ENCODE measurements around the gene ZFAND3. TPM values are rescaled to one million over a fixed set of nuclear protein-coding genes. Genes with fewer than 3 reads are reported as not detected.
A peak's percentile ranks its signal among the peaks of the same experiment; 100 is the strongest.

Gene ZFAND3
- total and polyA plus RNA-seq, 2 of the 4 experiments (the other 2 are of a cell fraction): 10.9 to 26.7 TPM

GRCh38 chr6:38078671-38079070 is 259.1 kb downstream of the ZFAND3 start:
- no peak for TF ChIP-seq POLR2A (IDR thresholded peaks at IDR 0.05; ENCODE audit: low read depth, low read length)
- TF ChIP-seq MAFK (IDR thresholded peaks at IDR 0.05; ENCODE audit: low read depth, low read length): no peak
- TF ChIP-seq CHD1 (IDR thresholded peaks at IDR 0.05; ENCODE audit: low read depth, low read length): no peak
- no peak for TF ChIP-seq RAD21 (IDR thresholded peaks at IDR 0.05; ENCODE audit: low read length)
- TF ChIP-seq CTCF (conservative IDR thresholded peaks at IDR 0.05; ENCODE audit: low read depth, low read length): no peak
- TF ChIP-seq RFX5 (IDR thresholded peaks at IDR 0.05; ENCODE audit: low read depth, low read length): no peak
- TF ChIP-seq FOS (IDR thresholded peaks at IDR 0.05; ENCODE audit: low read depth, low read length): no peak
- TF ChIP-seq CEBPB (IDR thresholded peaks at IDR 0.05; ENCODE audit: low read depth, low read length): no peak
- no peak for TF ChIP-seq MXI1 (IDR thresholded peaks at IDR 0.05; ENCODE audit: borderline replicate concordance, low read depth, low read length)
- TF ChIP-seq RCOR1 (IDR thresholded peaks at IDR 0.05; ENCODE audit: insufficient replicate concordance, low read length): no peak
- TF ChIP-seq SMC3 (IDR thresholded peaks at IDR 0.05; ENCODE audit: low read depth, low read length): no peak
- no peak for TF ChIP-seq BHLHE40 (IDR thresholded peaks at IDR 0.05; ENCODE audit: low read depth, low read length)
- TF ChIP-seq, protein P1, sequence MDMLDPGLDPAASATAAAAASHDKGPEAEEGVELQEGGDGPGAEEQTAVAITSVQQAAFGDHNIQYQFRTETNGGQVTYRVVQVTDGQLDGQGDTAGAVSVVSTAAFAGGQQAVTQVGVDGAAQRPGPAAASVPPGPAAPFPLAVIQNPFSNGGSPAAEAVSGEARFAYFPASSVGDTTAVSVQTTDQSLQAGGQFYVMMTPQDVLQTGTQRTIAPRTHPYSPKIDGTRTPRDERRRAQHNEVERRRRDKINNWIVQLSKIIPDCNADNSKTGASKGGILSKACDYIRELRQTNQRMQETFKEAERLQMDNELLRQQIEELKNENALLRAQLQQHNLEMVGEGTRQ (IDR thresholded peaks at IDR 0.05; ENCODE audit: low read depth, low read length): no peak
- TF ChIP-seq NFE2L2 (IDR thresholded peaks at IDR 0.05; ENCODE audit: low read depth, low read length): no peak
- TF ChIP-seq MAZ (IDR thresholded peaks at IDR 0.05; ENCODE audit: borderline replicate concordance, low read depth, low read length): no peak
- TF ChIP-seq, protein P2, sequence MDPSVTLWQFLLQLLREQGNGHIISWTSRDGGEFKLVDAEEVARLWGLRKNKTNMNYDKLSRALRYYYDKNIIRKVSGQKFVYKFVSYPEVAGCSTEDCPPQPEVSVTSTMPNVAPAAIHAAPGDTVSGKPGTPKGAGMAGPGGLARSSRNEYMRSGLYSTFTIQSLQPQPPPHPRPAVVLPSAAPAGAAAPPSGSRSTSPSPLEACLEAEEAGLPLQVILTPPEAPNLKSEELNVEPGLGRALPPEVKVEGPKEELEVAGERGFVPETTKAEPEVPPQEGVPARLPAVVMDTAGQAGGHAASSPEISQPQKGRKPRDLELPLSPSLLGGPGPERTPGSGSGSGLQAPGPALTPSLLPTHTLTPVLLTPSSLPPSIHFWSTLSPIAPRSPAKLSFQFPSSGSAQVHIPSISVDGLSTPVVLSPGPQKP (IDR thresholded peaks at IDR 0.05; ENCODE audit: borderline replicate concordance, low read depth, low read length): no peak
- peaks cover 5% of the 10 kb centered on the region for H3K4me1 ChIP-seq (ENCODE audit: control insufficient read depth, insufficient read depth, low read length)
- H3K27me3 ChIP-seq (ENCODE audit: control insufficient read depth, insufficient read depth, low read length): no peaks in the 10 kb centered on the region
- no peak overlapping the region for H2BK120ac ChIP-seq (ENCODE audit: low read depth, low read length)
- no peak overlapping the region for H2BK20ac ChIP-seq (ENCODE audit: low read depth, low read length)
- ChIA-PET CTCF (no interaction called here), POLR2A (ENCODE audit: unreplicated experiment) (no interaction called here)
- H4K8ac ChIP-seq (ENCODE audit: low read depth in 2 of 2, low read length in 2 of 2): no peak overlapping the region
- H3K14ac ChIP-seq (replicated peaks; ENCODE audit: low read depth, low read length): no peak overlapping the region
- no peak overlapping the region for H3K56ac ChIP-seq (ENCODE audit: extremely low read depth, insufficient read depth, low read length)
- peaks cover 5% of the 10 kb centered on the region for H3K36me3 ChIP-seq (ENCODE audit: control insufficient read depth, insufficient read depth, low read length)
- no peak overlapping the region for H2BK5ac ChIP-seq (ENCODE audit: low read depth, low read length, poor library complexity, severe bottlenecking)
- no peak overlapping the region for H4K91ac ChIP-seq (ENCODE audit: insufficient read depth, low read depth, low read length)
- H2AFZ ChIP-seq (replicated peaks; ENCODE audit: low read length, poor library complexity): no peak overlapping the region
- H2AK9ac ChIP-seq (replicated peaks; ENCODE audit: low read depth, low read length, poor library complexity): no peak overlapping the region
- no peak overlapping the region for H3K4me2 ChIP-seq (ENCODE audit: low read depth, low read length)
- in situ Hi-C loops (cut with MboI; ENCODE audit: low sequenced_read_pairs): no loop called here
- no peak overlapping the region for H3K4me3 ChIP-seq (ENCODE audit: insufficient read depth, low read depth, low read length)
- no CpG with 5 or more reads among the region's 4 CpGs for WGBS, 2 experiments (ENCODE audit: extremely low coverage in 2 of 2, insufficient read length in 1 of 2)
- DNase-seq (peak; percentile 26), ATAC-seq (ENCODE audit: low read depth) (no peak; the same call in 1 of the 2 replicates)
- BruUV-seq (replicated peaks): no TSS peak
- H3K9ac ChIP-seq (ENCODE audit: low read depth, low read length): no peak overlapping the region
- dilution Hi-C loops (cut with HindIII; ENCODE audit: low sequenced_read_pairs, unreplicated experiment): no loop called here
- no peak overlapping the region for H3K4ac ChIP-seq (ENCODE audit: low read depth, low read length)
- no peak overlapping the region for H3K27ac ChIP-seq (ENCODE audit: insufficient read depth, low read length)
- intact Hi-C loops (cut with micrococcal nuclease): no loop called here
- no peak overlapping the region for H2BK15ac ChIP-seq (ENCODE audit: low read depth, low read length)
- H3K9me3 ChIP-seq (ENCODE audit: control insufficient read depth, insufficient read depth, low read length): no peaks in the 10 kb centered on the region
- H3K9me1 ChIP-seq (ENCODE audit: insufficient read depth, low read length): peaks cover 20% of the 10 kb centered on the region
- H4K20me1 ChIP-seq (ENCODE audit: insufficient read depth, low read length): peaks cover 42% of the 10 kb centered on the region; the same call in 1 of the 2 replicates
- no peak overlapping the region for H4K5ac ChIP-seq (ENCODE audit: low read depth, low read length)
- H3K23ac ChIP-seq (ENCODE audit: low read depth, low read length): no peak overlapping the region
- H3K18ac ChIP-seq (ENCODE audit: low read depth, low read length): no peak overlapping the region
- peaks cover 38 to 59% of the 10 kb centered on the region in 2 experiments for H3K79me1 ChIP-seq (ENCODE audit: low read depth in 1 of 2, low read length in 2 of 2)
- H2AK5ac ChIP-seq (ENCODE audit: low read depth, low read length): no peak overlapping the region

All from IMR-90 (cell line).